VCaP (cell line): ENCODE results near the gene GNRH2.

Source experiments
- H3K27ac ChIP-seq: fragments of 450-650 bp; 2 replicates; pipeline ENCODE4 v1.5.1; 2017
- CTCF ChIP-seq: fragments of 450-650 bp; conservative IDR thresholded peaks from 2 replicates; pipeline ENCODE4 v1.5.1; 2017; ENCODE audit warnings: mild to moderate bottlenecking, moderate library complexity

Gene GNRH2

GRCh38 chr20:3081641-3082040 lies 38.2 kb downstream of the GNRH2 start:
- H3K27ac ChIP-seq = no peak overlapping the region
- TF ChIP-seq CTCF = no peak

- H3K27ac ChIP-seq = no peak overlapping the region; the same call in 1 of the 2 replicates
- TF ChIP-seq CTCF = no peak
Observed at GRCh38 chr20:3082306-3082951, 39.0 kb downstream of the GNRH2 start.

GRCh38 chr20:3082955-3083952 lies 39.8 kb downstream of the GNRH2 start:
- no peak for TF ChIP-seq CTCF

GRCh38 chr20:3084283-3084985 lies 41.0 kb downstream of the GNRH2 start, which contains the start of gene AVP:
AVP (minus strand) TSS chr20:3084724; CDS start chr20:3084674, 50 bp downstream.
- no peak within 1 kb of the TSS for H3K27ac ChIP-seq
- TF ChIP-seq CTCF = no peak

More at GRCh38 chr20:3082955-3083952, 39.8 kb downstream of the GNRH2 start:
- no peak overlapping the region; the same call in 1 of the 2 replicates for H3K27ac ChIP-seq

GRCh38 chr20:3084986-3085360 lies 41.6 kb downstream of the GNRH2 start:
- TF ChIP-seq CTCF = no peak
- H3K27ac ChIP-seq = no peak overlapping the region

GRCh38 chr20:3085571-3086072 lies 42.2 kb downstream of the GNRH2 start:
- no peak for TF ChIP-seq CTCF
- H3K27ac ChIP-seq = no peak overlapping the region

- TF ChIP-seq CTCF = no peak
- H3K27ac ChIP-seq = no peak overlapping the region
Observed at GRCh38 chr20:3088031-3088430, 44.6 kb downstream of the GNRH2 start.
